Thymus (tissue), 11 donors: ENCODE data around the gene CMSS1. TPM values are rescaled to one million over a fixed set of nuclear protein-coding genes. Genes with fewer than 3 reads are reported as not detected.

Experiments
- DNase-seq, 9 donors: peaks; one replicate each; pipeline ENCODE4 v3.0.0-alpha.2; 2013; ENCODE audit warnings: low spot score in 9 of 9, low read depth in 6 of 9, missing footprints in 1 of 9
- H3K27ac ChIP-seq, 2 donors: one replicate each; pipeline ENCODE4 v1.5.1; 2013; ENCODE audit warnings: control low read depth in 1 of 2, low read depth in 1 of 2, low read length in 1 of 2, mild to moderate bottlenecking in 1 of 2, moderate library complexity in 1 of 2
- H3K27me3 ChIP-seq, 2 donors: one replicate each; pipeline ENCODE4 v1.5.1; 2013; ENCODE audit warnings: low read length in 1 of 2; ENCODE audit not compliant: control insufficient read depth in 2 of 2, insufficient read depth in 1 of 2
- H3K36me3 ChIP-seq, 2 donors: one replicate each; pipeline ENCODE4 v1.5.1; 2013; ENCODE audit warnings: low read length in 1 of 2, mild to moderate bottlenecking in 1 of 2, moderate library complexity in 1 of 2; ENCODE audit not compliant: control insufficient read depth in 2 of 2, insufficient read depth in 2 of 2
- H3K4me1 ChIP-seq, 2 donors: one replicate each; pipeline ENCODE4 v1.5.1; 2013; ENCODE audit warnings: low read length in 2 of 2; ENCODE audit not compliant: control insufficient read depth in 2 of 2, insufficient read depth in 2 of 2
- H3K4me3 ChIP-seq, 2 donors: one replicate each; pipeline ENCODE4 v1.5.1; 2013; ENCODE audit warnings: low read length in 2 of 2, control low read depth in 1 of 2, mild to moderate bottlenecking in 1 of 2
- H3K9me3 ChIP-seq, 2 donors: one replicate each; pipeline ENCODE4 v1.5.1; 2013; ENCODE audit warnings: low read length in 1 of 2, mild to moderate bottlenecking in 1 of 2; ENCODE audit not compliant: control insufficient read depth in 2 of 2, insufficient read depth in 1 of 2
- WGBS: extraction: QIAGEN DNeasy Blood & Tissue Kit; methylation state at CpG from one replicate; pipeline ENCODE4 v1.1.7; 2013; 5-methylcytosine and 5-hydroxymethylcytosine counted together
- polyA plus RNA-seq: library from polyadenylated mRNA; stranded (reverse); fragments of 200-250 nt; gene quantifications from one replicate; pipeline ENCODE4 v1.2.3, GENCODE V29; 2013
- total RNA-seq: library from RNA; stranded (reverse); fragments of 120-200 nt; gene quantifications from one replicate; pipeline ENCODE4 v1.2.4, GENCODE V29; 2013
- donor health status: healthy.

CMSS1 gene
- total and polyA plus RNA-seq, 2 donors = 27.3 to 39.0 TPM

DNA sequence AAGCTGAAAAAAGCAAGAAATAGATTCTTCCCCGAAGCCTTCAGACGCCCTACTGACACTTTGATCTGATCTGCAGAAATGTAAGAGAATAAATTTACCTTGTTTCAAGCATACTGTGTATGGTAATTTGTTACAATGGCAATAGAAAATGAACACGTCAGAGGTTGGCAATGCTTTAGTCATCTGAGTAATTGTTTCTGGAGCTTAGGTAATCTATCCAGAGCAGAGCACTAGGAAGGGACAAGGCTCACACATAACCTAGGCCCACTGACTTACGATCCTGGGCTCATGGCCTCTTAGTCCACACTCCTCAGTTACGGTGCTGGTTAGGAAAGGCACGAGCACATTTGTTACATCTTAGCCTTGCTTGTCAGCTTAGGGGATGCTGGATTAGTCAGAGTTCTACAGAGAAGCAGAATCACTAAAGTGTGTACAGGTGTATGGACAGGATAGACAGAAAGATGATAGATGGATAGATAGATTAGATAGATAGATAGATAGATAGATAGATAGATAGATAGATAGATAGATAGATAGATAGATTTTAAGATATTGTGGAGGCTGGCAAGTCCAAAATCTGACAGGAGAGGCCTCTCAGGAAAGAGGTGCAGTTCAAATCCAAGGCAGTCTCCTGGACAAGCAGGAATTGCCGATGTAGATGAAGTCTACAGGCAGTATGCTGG lies 396.4 kb downstream of the CMSS1 start:
- no peaks in the 10 kb centered on the region for H3K27me3 ChIP-seq

DNA sequence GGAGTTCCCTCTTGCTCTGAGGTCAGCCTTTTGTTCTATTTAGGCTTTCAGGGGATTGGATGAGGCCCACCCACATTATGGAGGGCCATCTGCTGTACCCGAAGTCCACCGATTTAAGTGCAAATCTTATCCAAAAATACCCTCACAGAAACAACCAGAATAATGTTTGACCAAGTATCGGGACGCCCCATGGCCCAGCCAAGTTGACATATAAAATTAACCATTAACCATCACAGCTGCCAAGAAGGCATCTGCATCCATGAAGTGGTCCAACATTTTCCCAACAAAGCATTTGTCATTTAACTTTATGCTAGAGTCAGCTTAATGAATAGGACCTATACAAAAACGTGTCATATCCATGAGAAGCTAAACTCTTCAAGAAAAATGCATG lies 396.9 kb downstream of the CMSS1 start:
- no peaks in the 10 kb centered on the region for H3K36me3 ChIP-seq
- no peak overlapping the region for H3K4me3 ChIP-seq
- no peak overlapping the region for H3K27ac ChIP-seq
- H3K27me3 ChIP-seq = no peaks in the 10 kb centered on the region
- H3K4me1 ChIP-seq = peaks cover 4 to 11% of the 10 kb centered on the region in 2 donors
- DNase-seq = no peak
- 96% methylated on average over 5 of the region's 5 CpGs for WGBS
- H3K9me3 ChIP-seq = no peaks in the 10 kb centered on the region

More for the DNA sequence above, 396.4 kb downstream of the CMSS1 start:
- H3K36me3 ChIP-seq = no peaks in the 10 kb centered on the region
- DNase-seq = no peak
- 97% methylated on average over 7 of the region's 7 CpGs for WGBS
- peaks cover 4 to 11% of the 10 kb centered on the region in 2 donors for H3K4me1 ChIP-seq
- H3K27ac ChIP-seq = no peak overlapping the region
- no peaks in the 10 kb centered on the region for H3K9me3 ChIP-seq
- H3K4me3 ChIP-seq = no peak overlapping the region

DNA sequence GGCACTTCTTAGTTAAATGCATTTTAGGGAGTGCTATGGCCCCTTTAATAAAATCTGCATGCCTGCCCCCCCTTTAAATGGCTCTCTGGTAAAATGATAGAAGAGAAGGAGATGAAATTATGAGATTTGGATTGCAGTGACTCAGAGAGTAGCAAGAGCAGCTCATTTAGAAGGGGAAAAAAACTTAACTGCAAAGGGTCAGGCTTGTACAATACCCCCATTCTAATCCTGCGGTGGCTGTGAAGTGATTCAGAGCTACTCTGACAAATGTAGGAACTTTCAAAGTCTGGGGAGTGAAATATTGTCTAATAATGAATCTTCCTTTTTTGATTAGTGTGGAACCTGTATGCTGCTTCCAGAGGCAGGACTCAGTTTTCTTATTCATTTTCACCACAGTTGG lies 399.1 kb downstream of the CMSS1 start:
- Histone ChIP-seq H3K36me3 (no peaks in the 10 kb centered on the region), H3K27ac (no peak overlapping the region), H3K9me3 (no peaks in the 10 kb centered on the region), H3K4me1 (no peaks in the 10 kb centered on the region), H3K27me3 (no peaks in the 10 kb centered on the region), H3K4me3 (no peak overlapping the region)
- 95% methylated on average over 1 of the region's 1 CpG for WGBS
- DNase-seq = no peak

DNA sequence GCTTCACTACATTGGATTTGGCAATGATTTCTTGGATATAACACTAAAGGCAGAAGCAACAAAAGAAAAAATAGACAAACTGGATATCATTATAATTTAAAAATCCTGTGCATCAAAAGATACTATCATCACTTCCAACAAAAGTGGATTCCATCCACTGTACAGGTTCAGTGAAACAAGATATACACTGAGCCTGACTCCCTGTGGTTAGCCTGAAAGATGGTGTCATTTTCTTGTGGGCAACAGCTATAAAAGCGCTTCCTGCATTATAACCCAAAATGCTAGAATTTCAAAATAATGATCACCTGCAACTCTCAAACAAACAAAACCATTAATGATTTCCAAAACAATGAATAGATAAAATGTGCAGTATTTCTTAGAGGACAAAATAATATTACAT lies 403.5 kb downstream of the CMSS1 start:
- Histone ChIP-seq H3K9me3 (no peaks in the 10 kb centered on the region), H3K36me3 (no peaks in the 10 kb centered on the region), H3K27ac (no peak overlapping the region), H3K27me3 (no peaks in the 10 kb centered on the region), H3K4me1 (no peaks in the 10 kb centered on the region), H3K4me3 (no peak overlapping the region)
- 97% methylated on average over 1 of the region's 1 CpG for WGBS
- no peak for DNase-seq

DNA sequence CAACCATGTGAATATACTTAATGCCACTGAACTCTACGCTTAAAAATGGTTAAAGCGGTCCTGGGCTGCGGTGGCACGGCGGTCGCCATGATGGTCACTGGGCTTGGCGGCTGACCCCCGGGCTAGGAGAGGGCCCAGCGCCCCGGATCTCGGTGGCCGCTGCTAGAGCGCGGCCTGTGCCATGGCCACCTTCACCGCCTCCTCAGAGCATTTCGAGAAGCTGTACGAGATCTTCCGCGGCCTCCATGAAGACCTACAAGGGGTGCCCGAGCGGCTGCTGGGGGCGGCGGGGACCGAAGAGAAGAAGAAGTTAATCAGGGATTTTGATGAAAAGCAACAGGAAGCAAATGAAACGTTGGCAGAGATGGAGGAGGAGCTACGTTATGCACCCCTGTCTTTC lies 407.5 kb downstream of the CMSS1 start:
- no peaks in the 10 kb centered on the region for H3K27me3 ChIP-seq
- H3K9me3 ChIP-seq = no peaks in the 10 kb centered on the region
- H3K4me3 ChIP-seq = no peak overlapping the region
- no peaks in the 10 kb centered on the region for H3K36me3 ChIP-seq
- no peak overlapping the region for H3K27ac ChIP-seq
- DNase-seq = no peak
- no peaks in the 10 kb centered on the region for H3K4me1 ChIP-seq
- 97% methylated on average over 26 of the region's 26 CpGs for WGBS

DNA sequence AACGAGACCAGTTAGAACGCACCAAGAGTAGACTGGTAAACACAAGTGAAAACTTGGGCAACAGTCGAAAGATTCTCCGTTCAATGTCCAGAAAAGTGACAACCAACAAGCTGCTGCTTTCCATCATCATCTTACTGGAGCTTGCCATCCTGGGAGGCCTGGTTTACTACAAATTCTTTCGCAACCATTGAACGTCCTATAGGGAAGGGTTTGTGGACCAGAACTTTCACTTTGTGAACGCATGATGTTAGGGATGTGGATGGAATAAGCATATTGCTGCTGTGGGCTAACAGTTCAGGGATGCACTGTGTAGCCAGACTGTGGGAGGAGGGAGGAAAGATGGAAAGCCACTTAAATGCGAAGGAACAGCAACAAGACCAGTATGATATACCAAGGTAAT lies 408.2 kb downstream of the CMSS1 start:
- Histone ChIP-seq H3K9me3 (no peaks in the 10 kb centered on the region), H3K36me3 (no peaks in the 10 kb centered on the region), H3K27me3 (no peaks in the 10 kb centered on the region), H3K4me1 (no peaks in the 10 kb centered on the region), H3K4me3 (no peak overlapping the region), H3K27ac (no peak overlapping the region)
- WGBS = 98% methylated on average over 8 of the region's 8 CpGs
- DNase-seq = no peak

DNA sequence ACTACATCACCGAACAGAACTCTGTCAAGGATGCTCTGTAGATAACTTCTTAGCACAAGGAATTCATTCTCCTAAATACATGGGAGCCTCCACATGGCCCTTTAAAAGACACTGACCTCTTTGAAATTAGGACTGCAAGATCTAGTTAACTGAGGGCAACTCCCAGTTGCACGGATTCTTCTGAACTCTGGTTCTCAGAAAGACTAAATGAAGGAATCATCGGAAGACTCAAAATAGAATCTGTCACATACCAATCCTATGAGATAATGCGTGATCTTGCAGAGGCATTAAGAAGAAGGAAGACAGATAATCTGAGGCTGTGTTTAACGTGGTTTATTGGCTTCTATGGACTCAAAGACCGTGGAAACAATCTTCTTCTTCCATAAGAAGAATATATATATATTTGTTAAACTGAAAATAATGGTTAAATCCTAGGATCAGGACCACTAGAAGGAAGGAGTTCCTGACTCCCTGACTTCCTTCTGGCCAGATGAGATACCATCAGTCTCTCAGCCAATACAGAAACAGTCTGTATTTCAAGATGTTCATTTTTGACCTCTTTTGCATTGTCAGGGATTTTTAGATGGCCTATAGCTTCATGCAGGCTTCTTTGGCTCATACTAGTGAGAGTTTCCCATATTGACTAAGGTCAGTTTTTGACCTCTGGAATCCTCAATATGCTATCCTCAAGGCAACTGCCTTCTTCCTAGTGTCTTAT lies 409.2 kb downstream of the CMSS1 start:
- H3K27ac ChIP-seq = no peak overlapping the region

DNA sequence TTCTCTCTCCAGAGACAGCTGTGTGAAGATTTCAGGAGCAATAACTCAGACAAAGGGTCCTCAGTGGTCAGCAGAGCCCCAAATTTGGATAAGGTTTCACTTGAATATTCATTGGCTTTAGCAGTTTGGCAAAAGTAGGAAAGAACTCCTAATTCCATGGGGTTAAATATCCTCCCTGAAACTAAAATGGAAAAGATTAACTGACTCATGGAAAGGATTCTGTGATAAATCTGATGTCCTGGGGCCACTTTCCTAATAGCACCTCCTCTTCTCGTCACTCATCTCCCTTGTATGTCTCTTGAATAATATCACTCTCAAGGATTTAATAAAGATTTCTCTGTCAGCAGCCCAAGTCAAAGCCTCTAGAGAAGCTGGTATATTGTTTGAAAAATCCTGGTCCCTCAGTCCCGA lies 409.9 kb downstream of the CMSS1 start:
- H3K4me3 ChIP-seq = no peak overlapping the region
- H3K27ac ChIP-seq = no peak overlapping the region
- no peak for DNase-seq
- 98% methylated on average over 2 of the region's 2 CpGs for WGBS
- H3K36me3 ChIP-seq = no peaks in the 10 kb centered on the region
- no peaks in the 10 kb centered on the region for H3K4me1 ChIP-seq
- H3K9me3 ChIP-seq = no peaks in the 10 kb centered on the region
- no peaks in the 10 kb centered on the region for H3K27me3 ChIP-seq

More for the DNA sequence above, 409.2 kb downstream of the CMSS1 start:
- H3K9me3 ChIP-seq = no peaks in the 10 kb centered on the region
- WGBS = 92% methylated on average over 6 of the region's 6 CpGs
- H3K27me3 ChIP-seq = no peaks in the 10 kb centered on the region
- H3K36me3 ChIP-seq = no peaks in the 10 kb centered on the region
- H3K4me1 ChIP-seq = no peaks in the 10 kb centered on the region
- no peak overlapping the region for H3K4me3 ChIP-seq
- DNase-seq = no peak

DNA sequence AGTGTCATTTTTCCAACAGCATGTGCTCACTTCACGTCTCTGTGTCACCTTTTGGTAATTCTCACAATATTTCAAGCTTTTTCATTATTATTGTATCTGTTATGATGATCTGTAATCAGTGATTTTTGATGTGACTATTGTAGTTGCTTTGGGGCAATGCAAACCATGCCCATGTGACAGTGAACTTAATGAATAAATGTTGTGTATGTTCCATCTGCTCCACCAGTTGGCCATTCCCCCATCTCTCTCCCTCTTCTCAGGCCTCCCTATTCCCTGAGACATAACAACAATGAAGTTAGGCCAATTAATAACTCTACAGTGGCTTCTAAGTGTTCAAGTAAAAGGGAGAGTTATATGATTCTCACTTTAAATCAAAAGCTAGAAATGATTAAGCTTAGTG lies 410.6 kb downstream of the CMSS1 start:
- H3K27ac ChIP-seq = no peak overlapping the region
- WGBS = 83% methylated on average over 1 of the region's 1 CpG
- no peaks in the 10 kb centered on the region for H3K36me3 ChIP-seq
- H3K4me3 ChIP-seq = no peak overlapping the region
- H3K4me1 ChIP-seq = no peaks in the 10 kb centered on the region
- no peak for DNase-seq
- H3K9me3 ChIP-seq = no peaks in the 10 kb centered on the region
- H3K27me3 ChIP-seq = no peaks in the 10 kb centered on the region
